Mesenteric fat pad (tissue), 1 donor: Measurements from ENCODE around the gene OSBP. TPM values are rescaled to one million over a fixed set of nuclear protein-coding genes. Genes with fewer than 3 reads are reported as not detected.
A peak's percentile ranks its signal among the peaks of the same experiment; 100 is the strongest.

Experiments
- DNase-seq: peaks from one replicate; pipeline ENCODE4 v3.0.0-alpha.2; 2020; ENCODE audit warnings: low spot score
- total RNA-seq: library from RNA; stranded (reverse); fragmentation: NEBNext Ultra II Directional; extraction: Animal tissue kit (Norgen Biotek cat#: 25700); gene quantifications from one replicate; pipeline ENCODE4 v1.2.1, GENCODE V29; 2021
- donor health status: DM: yes; HTN: yes; CAD: no.

Gene OSBP
- total RNA-seq, 1 donor from 2014 or later, result 39.8 TPM

DNA sequence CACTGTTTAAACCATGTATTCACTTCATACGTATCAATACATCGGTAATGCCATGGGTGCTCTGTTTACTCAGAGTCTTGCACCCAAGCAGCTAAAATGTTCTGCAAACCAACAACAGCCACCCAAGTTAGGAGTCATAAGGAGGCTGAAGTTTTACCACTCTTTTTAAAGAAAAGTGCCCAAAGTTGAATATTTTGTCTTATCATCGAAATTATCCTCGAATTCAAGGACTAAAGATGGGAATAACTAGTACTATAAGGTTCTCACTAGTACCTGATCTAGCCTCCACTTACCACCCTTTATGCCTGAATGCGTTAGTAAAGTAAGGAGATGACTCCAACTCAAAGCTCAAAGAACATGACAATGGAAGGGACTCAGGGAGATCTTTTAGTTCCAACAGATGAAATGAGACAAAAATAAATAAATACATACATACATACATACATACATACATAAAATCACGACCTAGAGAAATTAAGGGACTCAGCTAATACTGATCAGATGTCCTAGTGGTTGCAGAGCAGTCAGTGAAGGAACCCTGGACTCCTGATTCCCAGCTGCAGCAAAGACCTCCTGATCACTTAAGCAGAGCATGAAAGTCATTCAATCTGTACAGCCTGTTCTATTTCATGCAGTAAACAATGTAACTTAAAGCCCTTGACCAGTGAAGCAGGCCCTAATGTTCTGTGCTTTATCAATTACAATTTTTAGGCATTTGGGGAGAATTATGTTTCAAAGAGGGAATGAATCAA lies 7.7 kb downstream of the OSBP start:
- no peak for DNase-seq

DNA sequence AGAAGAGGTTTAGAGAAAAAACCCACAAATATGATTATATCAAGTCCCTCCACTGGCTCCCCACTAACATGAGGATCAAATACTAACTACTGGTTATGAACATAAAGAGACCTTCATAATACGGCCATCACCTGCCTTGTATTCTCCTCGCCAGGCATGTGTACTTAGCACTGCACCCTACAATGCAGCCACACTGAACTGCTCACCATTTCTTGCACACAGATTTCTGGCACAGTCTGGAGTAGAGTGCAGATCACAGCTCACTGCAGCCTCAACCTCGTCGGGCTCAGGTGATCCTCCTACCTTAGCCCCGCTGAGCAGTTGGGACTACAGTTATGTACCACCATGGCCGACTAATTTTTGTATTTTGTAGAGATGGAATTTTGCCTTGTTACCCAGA lies 13.1 kb downstream of the OSBP start:
- no peak for DNase-seq

DNA sequence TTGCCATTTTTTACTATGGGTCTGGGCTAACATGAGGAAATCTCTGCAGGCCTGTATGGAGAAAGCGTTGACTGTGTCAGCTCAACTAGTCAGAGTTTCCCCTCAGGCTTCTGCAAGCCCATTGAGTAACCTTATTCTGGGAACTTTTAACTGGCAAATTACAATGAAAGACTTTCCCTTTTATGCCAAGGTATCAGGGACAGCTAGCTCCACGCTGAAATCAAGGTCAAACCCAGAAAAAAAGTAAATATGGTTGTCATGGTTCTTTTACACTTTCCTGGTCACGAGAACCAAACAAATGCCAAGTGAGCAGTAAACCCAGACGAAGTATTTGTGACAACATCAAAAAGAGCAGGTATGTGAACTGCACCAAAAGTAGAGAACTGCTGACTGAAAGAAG lies 13.8 kb downstream of the OSBP start:
- DNase-seq, result no peak

- no peak for DNase-seq
Observed at GRCh38 chr11:59600636-59601035, 14.9 kb downstream of the OSBP start.

DNA sequence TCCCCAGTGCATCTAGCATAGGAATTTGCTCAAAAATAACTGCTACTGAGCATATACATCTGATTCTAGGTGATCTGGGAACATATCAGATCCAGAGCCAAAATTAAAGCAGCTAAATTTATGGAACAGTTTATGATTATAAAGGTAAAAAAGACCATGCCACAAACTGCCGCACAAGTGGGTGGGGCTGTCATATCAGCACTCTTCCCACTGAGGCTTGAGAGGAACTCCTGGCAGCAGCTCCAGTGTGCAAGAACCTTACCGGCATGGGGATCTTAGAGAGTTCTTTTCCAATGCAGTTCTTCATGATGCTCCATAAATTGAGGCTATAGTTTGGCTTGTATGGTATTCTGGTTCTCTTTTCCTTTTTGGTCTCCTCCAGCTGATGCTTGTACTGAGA lies 15.3 kb downstream of the OSBP start:
- no peak for DNase-seq

DNA sequence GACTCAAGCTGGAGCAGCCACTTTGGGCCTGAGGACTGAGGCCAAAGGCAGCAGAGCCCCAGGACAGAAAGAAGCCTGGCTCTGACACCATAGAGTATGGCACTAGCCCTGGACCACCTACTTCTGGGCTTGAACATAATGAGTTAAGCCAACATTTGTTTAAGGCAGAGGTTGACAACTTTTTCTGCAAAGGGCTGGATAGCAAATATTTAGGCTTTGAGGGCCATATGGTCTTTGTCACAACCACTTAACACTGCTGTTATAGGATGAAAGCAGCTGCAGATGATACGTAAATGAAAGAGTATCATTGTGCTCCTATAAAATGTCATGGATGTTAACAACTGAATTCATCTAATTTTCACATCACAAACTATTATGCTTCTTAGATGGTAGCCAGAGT lies 16.6 kb downstream of the OSBP start:
- DNase-seq, result no peak

DNA sequence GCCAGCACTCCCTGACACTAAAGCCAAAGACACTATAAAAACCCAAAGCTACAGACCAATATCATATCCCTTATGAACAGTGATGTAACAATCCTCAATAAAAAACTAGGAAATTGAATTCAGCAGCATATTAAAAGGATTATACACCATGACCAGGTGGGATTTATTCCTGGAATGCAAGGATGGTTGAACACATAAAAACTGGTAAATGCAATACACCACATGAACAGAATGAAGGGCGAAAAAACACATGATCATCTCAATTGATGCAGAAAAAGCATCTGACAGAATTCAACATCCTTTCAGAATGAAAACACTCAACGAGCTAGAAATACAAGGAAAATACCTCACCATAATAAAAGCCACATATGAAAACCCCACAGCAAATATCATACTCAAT lies 31.3 kb downstream of the OSBP start:
- DNase-seq, result no peak

DNA sequence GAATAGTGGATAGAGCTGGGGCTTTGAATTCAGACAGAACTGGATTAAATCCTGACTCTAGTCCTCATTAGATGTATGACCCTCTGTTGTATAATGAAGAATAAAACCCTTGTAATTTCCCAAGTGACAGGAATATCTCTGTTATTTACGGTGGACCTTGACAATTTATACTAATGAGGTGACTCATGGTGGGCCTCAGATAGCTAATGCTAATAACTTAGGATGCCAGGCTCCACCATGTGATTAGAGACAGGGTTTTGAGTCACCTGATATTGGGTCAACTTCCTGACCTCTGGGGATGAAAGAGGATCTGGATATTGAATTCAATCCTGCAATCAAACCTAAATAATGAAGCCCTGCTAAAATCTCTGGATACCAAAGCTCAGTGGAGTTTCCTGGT lies 33.6 kb downstream of the OSBP start:
- DNase-seq, result no peak

- DNase-seq, result no peak
Observed at GRCh38 chr11:59578369-59578768, 37.2 kb downstream of the OSBP start.

GRCh38 chr11:59575505-59575904 lies 40.1 kb downstream of the OSBP start:
- no peak for DNase-seq

- no peak for DNase-seq
Observed at GRCh38 chr11:59574932-59575502, 40.6 kb downstream of the OSBP start.

DNA sequence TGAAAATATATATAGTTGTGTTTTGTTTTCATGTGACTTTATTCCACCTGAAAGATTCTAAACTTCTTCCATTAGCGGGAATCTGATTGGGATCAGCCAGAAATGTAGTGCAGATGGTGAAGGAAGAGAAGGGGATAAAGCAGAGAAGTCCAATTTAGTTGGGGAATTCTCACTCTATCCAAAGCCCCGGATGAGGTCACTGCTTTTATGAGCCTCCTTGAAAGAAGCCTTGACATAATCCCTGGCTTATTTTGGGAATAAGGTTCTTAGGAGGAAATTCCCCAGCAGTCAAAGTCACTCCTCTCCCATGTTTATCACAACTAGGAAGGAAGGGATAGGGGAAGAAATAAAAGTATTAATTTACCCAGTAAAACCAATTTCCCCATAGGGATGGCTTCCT lies 41.1 kb downstream of the OSBP start:
- no peak for DNase-seq

DNA sequence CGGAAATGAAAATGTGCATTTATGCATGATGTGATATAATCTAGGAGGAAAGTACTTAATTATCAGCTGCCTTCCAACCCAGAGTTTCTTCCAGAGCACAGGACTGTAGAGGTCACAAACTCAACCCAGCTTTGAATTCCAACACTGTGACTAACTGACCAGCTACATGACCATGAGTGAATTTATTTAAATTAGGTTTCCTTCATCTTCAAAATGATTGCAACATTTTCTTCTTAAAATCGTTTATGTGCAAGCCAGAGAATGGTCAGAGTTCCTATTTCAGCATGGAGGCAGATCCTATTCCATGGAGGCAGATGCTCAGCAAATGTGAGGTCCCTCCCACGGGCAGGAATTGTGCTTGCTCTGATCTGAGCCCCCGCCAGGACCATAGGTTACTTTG lies 42.4 kb downstream of the OSBP start:
- DNase-seq, result no peak

DNA sequence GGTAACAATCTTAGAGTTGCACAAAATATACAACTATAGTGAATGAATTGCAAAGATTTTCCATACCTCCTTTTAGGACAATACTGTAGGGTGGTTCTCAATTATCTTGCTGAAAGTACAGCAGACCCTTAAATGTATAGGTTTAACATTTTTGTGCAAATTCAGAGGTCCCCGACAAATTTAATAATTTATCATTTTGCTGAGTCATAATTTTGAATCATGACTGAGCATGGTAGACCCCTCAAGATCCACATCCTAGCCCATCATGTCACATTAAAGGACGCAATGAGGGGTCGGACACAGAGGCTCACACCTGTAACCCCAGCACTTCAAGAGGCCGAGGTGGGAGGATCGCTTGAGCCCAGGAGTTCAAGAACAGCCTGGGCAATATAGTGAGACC lies 43.5 kb downstream of the OSBP start:
- no peak for DNase-seq

DNA sequence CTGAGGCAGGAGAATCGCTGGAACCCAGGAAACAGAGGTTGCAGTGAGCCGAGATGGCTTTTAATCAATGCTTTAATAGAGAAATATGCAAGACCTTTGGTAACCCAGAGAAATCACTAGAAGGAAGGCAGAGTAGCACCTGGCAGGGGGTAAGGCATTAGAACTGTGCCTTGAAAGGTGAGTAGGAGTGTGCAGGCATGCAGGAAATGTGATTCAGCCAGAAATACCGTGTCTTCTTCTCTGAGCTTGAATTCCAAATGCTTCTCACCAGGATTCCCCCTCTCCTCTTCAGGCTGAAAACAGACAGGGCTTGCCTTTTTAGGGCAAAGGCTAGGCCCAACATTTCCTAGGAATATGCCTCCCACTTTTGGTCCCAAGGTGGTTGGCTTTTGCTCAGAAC lies 53.3 kb downstream of the OSBP start:
- DNase-seq, result no peak

GRCh38 chr11:59560702-59561473 lies 54.7 kb downstream of the OSBP start:
- DNase-seq, result peak; percentile 91

- no peak for DNase-seq
Observed at GRCh38 chr11:59560290-59560701, 55.3 kb downstream of the OSBP start.

DNA sequence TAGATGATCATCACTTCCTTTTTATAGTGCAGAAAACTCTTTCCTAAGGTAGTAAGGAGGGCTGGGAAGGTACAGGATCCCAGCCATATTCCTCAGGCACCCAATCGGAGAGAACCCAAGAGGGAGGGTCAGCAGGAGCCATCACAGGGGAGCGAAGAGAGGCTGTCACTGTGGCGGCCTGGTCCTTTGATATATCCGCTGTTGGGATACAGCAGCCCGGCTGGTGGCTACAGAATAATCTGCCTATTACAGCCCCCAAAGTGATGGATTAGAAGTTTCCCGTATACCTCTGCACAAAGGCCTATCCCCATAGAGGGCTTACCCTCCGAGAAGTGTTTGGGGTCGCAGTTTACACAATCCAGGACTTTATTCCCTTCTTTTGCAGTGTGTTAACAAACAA lies 55.7 kb downstream of the OSBP start:
- DNase-seq, result no peak

GRCh38 chr11:59558270-59558643 lies 57.3 kb downstream of the OSBP start:
- no peak for DNase-seq

- DNase-seq, result no peak
Observed at GRCh38 chr11:59556917-59557348, 58.6 kb downstream of the OSBP start.

DNA sequence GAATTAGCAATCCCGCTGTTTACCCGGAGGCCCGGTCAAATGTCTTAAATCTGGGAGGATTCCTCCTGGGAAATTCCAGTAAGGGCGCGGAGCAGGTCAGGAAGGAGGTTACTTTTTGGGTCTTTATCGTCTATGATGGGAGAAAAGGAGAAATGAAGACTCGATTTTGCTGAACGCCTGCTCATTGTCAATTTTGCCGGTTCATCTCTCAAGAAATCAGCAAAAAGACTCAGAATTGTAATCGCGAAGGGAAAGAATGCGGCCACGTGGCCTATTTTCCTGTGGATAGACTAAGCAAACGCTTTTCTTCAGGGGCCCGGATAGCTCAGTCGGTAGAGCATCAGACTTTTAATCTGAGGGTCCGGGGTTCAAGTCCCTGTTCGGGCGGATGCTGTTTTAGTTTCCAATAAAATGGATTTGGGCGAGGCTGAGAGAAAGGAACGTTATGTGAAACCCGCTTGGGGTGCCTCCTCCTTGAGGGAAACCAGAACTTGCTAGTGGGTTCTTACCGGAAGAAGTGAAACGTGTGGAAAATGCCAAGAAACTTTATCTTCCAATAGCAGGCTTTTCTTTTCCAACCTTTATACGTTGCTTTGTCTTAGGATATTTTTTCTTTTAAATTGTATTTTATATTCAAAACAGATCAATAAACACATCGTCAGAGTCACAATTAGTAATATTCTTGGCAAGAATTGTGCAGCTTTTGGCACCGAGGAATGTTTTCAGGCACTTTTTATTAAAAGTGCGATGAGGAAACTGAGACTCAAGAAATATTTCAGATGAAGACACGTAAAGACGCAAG lies 59.3 kb downstream of the OSBP start:
- DNase-seq, result no peak
